Measurements from ENCODE around the gene CELF4.

CELF4 gene

GRCh38 chr18:37584952-37585695, 19.5 kb upstream of the CELF4 start:
- POLR2A ChIA-PET: no interaction called here
- Histone ChIP-seq H3K4me1 (ENCODE audit: control extremely low read depth in 1 of 4, control insufficient read depth in 4 of 4, insufficient read depth in 4 of 4, low read length in 3 of 4) (no peaks in the 10 kb centered on the region), H3K4me3 (ENCODE audit: control insufficient read depth in 1 of 7, extremely low read depth in 1 of 7, insufficient read depth in 4 of 7, low read depth in 2 of 7, low read length in 6 of 7) (no peak overlapping the region), H3K9me3 (ENCODE audit: control extremely low read depth in 1 of 5, control insufficient read depth in 4 of 5, insufficient read depth in 2 of 5, low read depth in 1 of 5, low read length in 4 of 5) (no peaks in the 10 kb centered on the region), H3K36me3 (ENCODE audit: control insufficient read depth in 4 of 4, insufficient read depth in 4 of 4, low read length in 3 of 4) (no peaks in the 10 kb centered on the region), H3K27ac (ENCODE audit: insufficient read depth in 1 of 2, low read depth in 1 of 2, low read length in 2 of 2, poor library complexity in 1 of 2, severe bottlenecking in 2 of 2) (no peak overlapping the region), H3K27me3 (replicated peaks in 2 of 5; ENCODE audit: control insufficient read depth in 4 of 5, insufficient read depth in 5 of 5, low read length in 4 of 5) (peaks cover 0 to 3% (median 0%) of the 10 kb centered on the region in 5 experiments)
- no peak for DNase-seq
- CTCF ChIA-PET: no interaction called here
- 100% methylated on average over 5 of the region's 7 CpGs for WGBS (ENCODE audit: insufficient coverage)

DNA sequence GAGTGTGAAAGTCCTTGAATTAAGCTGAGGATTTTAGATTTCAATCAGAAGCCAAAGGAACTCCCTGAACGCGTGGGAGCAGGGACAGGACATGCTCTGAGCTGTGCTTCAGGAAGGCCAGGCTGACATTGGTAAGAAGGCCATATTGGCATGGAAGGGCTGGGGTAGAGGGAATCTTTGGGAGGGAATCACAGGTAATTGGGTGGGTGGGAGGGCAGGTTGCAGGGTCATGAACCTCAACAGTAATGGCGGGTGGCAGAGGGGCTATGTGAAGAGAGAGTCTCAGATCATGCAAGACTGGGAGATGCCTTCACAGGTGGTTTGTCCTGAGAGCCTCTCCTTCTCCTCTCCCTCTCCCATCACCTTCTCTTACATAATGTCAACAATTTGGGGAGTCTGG, 18.6 kb upstream of the CELF4 start:
- no peak for DNase-seq
- H3K27ac ChIP-seq (ENCODE audit: insufficient read depth in 1 of 2, low read depth in 1 of 2, low read length in 2 of 2, poor library complexity in 1 of 2, severe bottlenecking in 2 of 2): no peak overlapping the region
- peaks cover 0 to 3% (median 0%) of the 10 kb centered on the region in 5 experiments for H3K27me3 ChIP-seq (replicated peaks in 2 of 5; ENCODE audit: control insufficient read depth in 4 of 5, insufficient read depth in 5 of 5, low read length in 4 of 5)
- H3K4me1 ChIP-seq (ENCODE audit: control extremely low read depth in 1 of 4, control insufficient read depth in 4 of 4, insufficient read depth in 4 of 4, low read length in 3 of 4): no peaks in the 10 kb centered on the region
- no peaks in the 10 kb centered on the region for H3K36me3 ChIP-seq (ENCODE audit: control insufficient read depth in 4 of 4, insufficient read depth in 4 of 4, low read length in 3 of 4)
- POLR2A ChIA-PET: no interaction called here
- CTCF ChIA-PET: interaction anchor here (0.6 kb wide), 1 partner anchor 40 kb away, joined by 3 read pairs; no protein-coding TSS in a partner anchor
- H3K9me3 ChIP-seq (ENCODE audit: control extremely low read depth in 1 of 5, control insufficient read depth in 4 of 5, insufficient read depth in 2 of 5, low read depth in 1 of 5, low read length in 4 of 5): no peaks in the 10 kb centered on the region
- no peak overlapping the region for H3K4me3 ChIP-seq (ENCODE audit: control insufficient read depth in 1 of 7, extremely low read depth in 1 of 7, insufficient read depth in 4 of 7, low read depth in 2 of 7, low read length in 6 of 7)
- 95% methylated on average over 3 of the region's 3 CpGs for WGBS (ENCODE audit: insufficient coverage)

- H3K27ac ChIP-seq (ENCODE audit: insufficient read depth in 1 of 2, low read depth in 1 of 2, low read length in 2 of 2, poor library complexity in 1 of 2, severe bottlenecking in 2 of 2): no peak overlapping the region
- POLR2A ChIA-PET: no interaction called here
Observed at GRCh38 chr18:37582261-37582660, 16.7 kb upstream of the CELF4 start.

GRCh38 chr18:37578886-37579513, 13.4 kb upstream of the CELF4 start:
- Histone ChIP-seq H3K4me1 (ENCODE audit: control extremely low read depth in 1 of 4, control insufficient read depth in 4 of 4, insufficient read depth in 4 of 4, low read length in 3 of 4) (peaks cover 0 to 2% (median 0%) of the 10 kb centered on the region in 4 experiments), H3K4me3 (ENCODE audit: control insufficient read depth in 1 of 7, extremely low read depth in 1 of 7, insufficient read depth in 4 of 7, low read depth in 2 of 7, low read length in 6 of 7) (no peak overlapping the region), H3K36me3 (ENCODE audit: control insufficient read depth in 4 of 4, insufficient read depth in 4 of 4, low read length in 3 of 4) (no peaks in the 10 kb centered on the region), H3K9me3 (ENCODE audit: control extremely low read depth in 1 of 5, control insufficient read depth in 4 of 5, insufficient read depth in 2 of 5, low read depth in 1 of 5, low read length in 4 of 5) (no peaks in the 10 kb centered on the region), H3K27ac (ENCODE audit: insufficient read depth in 1 of 2, low read depth in 1 of 2, low read length in 2 of 2, poor library complexity in 1 of 2, severe bottlenecking in 2 of 2) (no peak overlapping the region), H3K27me3 (replicated peaks in 2 of 5; ENCODE audit: control insufficient read depth in 4 of 5, insufficient read depth in 5 of 5, low read length in 4 of 5) (peaks cover 0 to 8% (median 0%) of the 10 kb centered on the region in 5 experiments)
- DNase-seq: peak in 2 of 3 donors; percentile 43 to 59
- ChIA-PET CTCF (interaction anchor here (1.0 to 1.5 kb wide), 4 partner anchors 13 to 201 kb away, joined by 3 to 5 read pairs (median 4); no protein-coding TSS in a partner anchor), POLR2A (no interaction called here)
- 0% methylated on average over 5 of the region's 14 CpGs for WGBS (ENCODE audit: insufficient coverage)

More at GRCh38 chr18:37582261-37582660, 16.7 kb upstream of the CELF4 start:
- CTCF ChIA-PET: interaction anchor here (1.0 kb wide), 1 partner anchor 16 kb away, joined by 4 read pairs; no protein-coding TSS in a partner anchor
- H3K9me3 ChIP-seq (ENCODE audit: control extremely low read depth in 1 of 5, control insufficient read depth in 4 of 5, insufficient read depth in 2 of 5, low read depth in 1 of 5, low read length in 4 of 5): no peaks in the 10 kb centered on the region
- H3K36me3 ChIP-seq (ENCODE audit: control insufficient read depth in 4 of 4, insufficient read depth in 4 of 4, low read length in 3 of 4): no peaks in the 10 kb centered on the region
- no peak overlapping the region for H3K4me3 ChIP-seq (ENCODE audit: control insufficient read depth in 1 of 7, extremely low read depth in 1 of 7, insufficient read depth in 4 of 7, low read depth in 2 of 7, low read length in 6 of 7)
- 90% methylated on average over 2 of the region's 2 CpGs for WGBS (ENCODE audit: insufficient coverage)
- peaks cover 0 to 3% (median 0%) of the 10 kb centered on the region in 5 experiments for H3K27me3 ChIP-seq (replicated peaks in 2 of 5; ENCODE audit: control insufficient read depth in 4 of 5, insufficient read depth in 5 of 5, low read length in 4 of 5)
- no peak for DNase-seq
- H3K4me1 ChIP-seq (ENCODE audit: control extremely low read depth in 1 of 4, control insufficient read depth in 4 of 4, insufficient read depth in 4 of 4, low read length in 3 of 4): peaks cover 0 to 2% (median 0%) of the 10 kb centered on the region in 4 experiments

GRCh38 chr18:37578182-37578678, 12.6 kb upstream of the CELF4 start:
- POLR2A ChIA-PET: no interaction called here

GRCh38 chr18:37577051-37577611, 11.5 kb upstream of the CELF4 start:
- H3K27me3 ChIP-seq (replicated peaks in 2 of 5; ENCODE audit: control insufficient read depth in 4 of 5, insufficient read depth in 5 of 5, low read length in 4 of 5): peaks cover 0 to 9% (median 3%) of the 10 kb centered on the region in 5 experiments
- CTCF ChIA-PET: interaction anchor here (1.1 to 1.5 kb wide), 3 partner anchors 10 to 15 kb away, joined by 3 to 5 read pairs (median 5); no protein-coding TSS in a partner anchor
- H3K27ac ChIP-seq (ENCODE audit: insufficient read depth in 1 of 2, low read depth in 1 of 2, low read length in 2 of 2, poor library complexity in 1 of 2, severe bottlenecking in 2 of 2): no peak overlapping the region
- WGBS (ENCODE audit: insufficient coverage): 95% methylated on average over 7 of the region's 7 CpGs
- POLR2A ChIA-PET: no interaction called here
- no peaks in the 10 kb centered on the region for H3K36me3 ChIP-seq (ENCODE audit: control insufficient read depth in 4 of 4, insufficient read depth in 4 of 4, low read length in 3 of 4)
- no peaks in the 10 kb centered on the region for H3K9me3 ChIP-seq (ENCODE audit: control extremely low read depth in 1 of 5, control insufficient read depth in 4 of 5, insufficient read depth in 2 of 5, low read depth in 1 of 5, low read length in 4 of 5)
- DNase-seq: no peak
- no peak overlapping the region for H3K4me3 ChIP-seq (ENCODE audit: control insufficient read depth in 1 of 7, extremely low read depth in 1 of 7, insufficient read depth in 4 of 7, low read depth in 2 of 7, low read length in 6 of 7)
- H3K4me1 ChIP-seq (ENCODE audit: control extremely low read depth in 1 of 4, control insufficient read depth in 4 of 4, insufficient read depth in 4 of 4, low read length in 3 of 4): peaks cover 0 to 2% (median 0%) of the 10 kb centered on the region in 4 experiments

More at GRCh38 chr18:37578182-37578678, 12.6 kb upstream of the CELF4 start:
- no peak for DNase-seq
- peaks cover 0 to 2% (median 0%) of the 10 kb centered on the region in 4 experiments for H3K4me1 ChIP-seq (ENCODE audit: control extremely low read depth in 1 of 4, control insufficient read depth in 4 of 4, insufficient read depth in 4 of 4, low read length in 3 of 4)
- H3K27ac ChIP-seq (ENCODE audit: insufficient read depth in 1 of 2, low read depth in 1 of 2, low read length in 2 of 2, poor library complexity in 1 of 2, severe bottlenecking in 2 of 2): no peak overlapping the region
- H3K36me3 ChIP-seq (ENCODE audit: control insufficient read depth in 4 of 4, insufficient read depth in 4 of 4, low read length in 3 of 4): no peaks in the 10 kb centered on the region
- 75% methylated on average over 4 of the region's 6 CpGs for WGBS (ENCODE audit: insufficient coverage)
- CTCF ChIA-PET: interaction anchor here (0.5 to 1.5 kb wide), 5 partner anchors 14 to 767 kb away, joined by 3 to 5 read pairs (median 3); no protein-coding TSS in a partner anchor
- H3K27me3 ChIP-seq (replicated peaks in 2 of 5; ENCODE audit: control insufficient read depth in 4 of 5, insufficient read depth in 5 of 5, low read length in 4 of 5): peaks cover 0 to 9% (median 0%) of the 10 kb centered on the region in 5 experiments
- H3K4me3 ChIP-seq (ENCODE audit: control insufficient read depth in 1 of 7, extremely low read depth in 1 of 7, insufficient read depth in 4 of 7, low read depth in 2 of 7, low read length in 6 of 7): no peak overlapping the region
- H3K9me3 ChIP-seq (ENCODE audit: control extremely low read depth in 1 of 5, control insufficient read depth in 4 of 5, insufficient read depth in 2 of 5, low read depth in 1 of 5, low read length in 4 of 5): no peaks in the 10 kb centered on the region

Data from common myeloid progenitor, CD34-positive (primary cell).